GM12892 (cell line): ENCODE measurements around the gene VWA8.
"Not testable (repeated sequence)": the region's sequence is repeated elsewhere in the genome, so short reads cannot be mapped to it uniquely, and the experiment has no call there.

Source experiments
- POLR2AphosphoS5 ChIP-seq: IDR thresholded peaks from 2 replicates; pipeline ENCODE4 v1.6.1; 2011; ENCODE audit warnings: low read depth, low read length, control low read depth
- TAF1 ChIP-seq: IDR thresholded peaks from 2 replicates; pipeline ENCODE4 v1.6.1; 2011; ENCODE audit warnings: low read depth, mild to moderate bottlenecking, control low read depth, low read length, borderline replicate concordance

- not testable (repeated sequence) for TF ChIP-seq TAF1, POLR2AphosphoS5
These were observed 98.2 kb downstream of the VWA8 start for GRCh38 chr13:41862659-41863058.
